IMR-90 (cell line): ENCODE data around the gene PSME3. TPM values are rescaled to one million over a fixed set of nuclear protein-coding genes. Genes with fewer than 3 reads are reported as not detected.

Experiments
- ATAC-seq: fragments of 200-7000 bp; cut with Tn5 transposase; 2 replicates; pipeline ENCODE4 v1.9.1; 2020; ENCODE audit warnings: low read depth, mild to moderate bottlenecking, moderate library complexity
- BruUV-seq: library from RNA; stranded (reverse); fragments of 400-500 nt; replicated peaks from 2 replicates; lab custom pipeline; 2021; lab: Mats Ljungman, UMichigan
- CTCF ChIA-PET: fragments of 300-600 bp; formaldehyde crosslinking; extraction: SDS; loops from one replicate; lab custom pipeline; 2021; ENCODE audit warnings: antibody characterized with exemption; lab: Yijun Ruan, JAX
- POLR2A ChIA-PET: fragments of 300-600 bp; sonication (Branson Sonifier 250); formaldehyde crosslinking; loops from one replicate; lab custom pipeline; 2022; ENCODE audit warnings: antibody characterized with exemption; ENCODE audit not compliant: unreplicated experiment; lab: Charles Lee
- DNase-seq: peaks from one replicate; pipeline ENCODE4 v3.0.0; 2013
- H2AFZ ChIP-seq: replicated peaks from 2 replicates; pipeline ENCODE3; 2013; ENCODE audit warnings: low read length, mild to moderate bottlenecking; ENCODE audit not compliant: poor library complexity
- H2AK5ac ChIP-seq: 2 replicates; pipeline ENCODE4 v1.6.1; 2013; ENCODE audit warnings: low read depth, low read length, inconsistent platforms
- H2AK9ac ChIP-seq: replicated peaks from 2 replicates; pipeline ENCODE3; 2013; ENCODE audit warnings: mild to moderate bottlenecking, low read depth, low read length, moderate library complexity; ENCODE audit not compliant: poor library complexity
- H2BK120ac ChIP-seq: 2 replicates; pipeline ENCODE4 v1.6.1; 2013; ENCODE audit warnings: low read depth, low read length, inconsistent platforms
- H2BK15ac ChIP-seq: 3 replicates; pipeline ENCODE4 v1.6.1; 2013; ENCODE audit warnings: low read depth, low read length, inconsistent platforms
- H2BK20ac ChIP-seq: 2 replicates; pipeline ENCODE4 v1.6.1; 2013; ENCODE audit warnings: low read depth, mild to moderate bottlenecking, inconsistent platforms, low read length, moderate library complexity
- H2BK5ac ChIP-seq: 2 replicates; pipeline ENCODE4 v1.6.1; 2013; ENCODE audit warnings: mild to moderate bottlenecking, low read depth, low read length, inconsistent platforms; ENCODE audit not compliant: poor library complexity, severe bottlenecking
- H3K14ac ChIP-seq: replicated peaks from 2 replicates; pipeline ENCODE4 v1.6.1; 2013; ENCODE audit warnings: low read depth, low read length, inconsistent platforms
- H3K18ac ChIP-seq: 2 replicates; pipeline ENCODE4 v1.6.1; 2013; ENCODE audit warnings: low read depth, low read length, control low read depth
- H3K23ac ChIP-seq: 2 replicates; pipeline ENCODE4 v1.6.1; 2013; ENCODE audit warnings: low read depth, low read length, inconsistent platforms
- H3K27ac ChIP-seq: 2 replicates; pipeline ENCODE4 v1.5.1; 2013; ENCODE audit warnings: mild to moderate bottlenecking, control low read depth, low read length; ENCODE audit not compliant: insufficient read depth
- H3K27me3 ChIP-seq: 2 replicates; pipeline ENCODE4 v1.6.1; 2013; ENCODE audit warnings: low read length; ENCODE audit not compliant: control insufficient read depth, insufficient read depth
- H3K36me3 ChIP-seq: 2 replicates; pipeline ENCODE4 v1.6.1; 2013; ENCODE audit warnings: low read length, mixed read lengths; ENCODE audit not compliant: control insufficient read depth, insufficient read depth
- H3K4ac ChIP-seq: 2 replicates; pipeline ENCODE4 v1.6.1; 2013; ENCODE audit warnings: low read depth, low read length, inconsistent platforms
- H3K4me1 ChIP-seq: 2 replicates; pipeline ENCODE4 v1.6.1; 2013; ENCODE audit warnings: low read length, mixed read lengths; ENCODE audit not compliant: control insufficient read depth, insufficient read depth
- H3K4me2 ChIP-seq: 2 replicates; pipeline ENCODE4 v1.6.1; 2013; ENCODE audit warnings: low read depth, mild to moderate bottlenecking, control low read depth, low read length, moderate library complexity
- H3K4me3 ChIP-seq: 2 replicates; pipeline ENCODE4 v1.5.1; 2013; ENCODE audit warnings: low read depth, mild to moderate bottlenecking, control low read depth, low read length, moderate library complexity; ENCODE audit not compliant: insufficient read depth
- H3K56ac ChIP-seq: 2 replicates; pipeline ENCODE4 v1.6.1; 2013; ENCODE audit warnings: low read length, inconsistent platforms; ENCODE audit not compliant: insufficient read depth; ENCODE audit errors: extremely low read depth
- H3K79me1 ChIP-seq, 2 experiments: 2 replicates each; pipeline ENCODE4 v1.6.1; 2013; ENCODE audit warnings: low read length in 2 of 2, inconsistent platforms in 1 of 2, low read depth in 1 of 2
- H3K9ac ChIP-seq: 2 replicates; pipeline ENCODE4 v1.6.1; 2013; ENCODE audit warnings: low read depth, low read length, control low read depth
- H3K9me1 ChIP-seq: 2 replicates; pipeline ENCODE4 v1.6.1; 2013; ENCODE audit warnings: low read length, inconsistent platforms; ENCODE audit not compliant: insufficient read depth
- H3K9me3 ChIP-seq: 2 replicates; pipeline ENCODE4 v1.6.1; 2013; ENCODE audit warnings: low read length; ENCODE audit not compliant: control insufficient read depth, insufficient read depth
- H4K20me1 ChIP-seq: 2 replicates; pipeline ENCODE4 v1.6.1; 2013; ENCODE audit warnings: low read length, inconsistent platforms; ENCODE audit not compliant: insufficient read depth
- H4K5ac ChIP-seq: 2 replicates; pipeline ENCODE4 v1.6.1; 2013; ENCODE audit warnings: mild to moderate bottlenecking, low read depth, low read length, control low read depth
- H4K8ac ChIP-seq, 2 experiments: 2 replicates each; pipeline ENCODE4 v1.6.1; 2013; ENCODE audit warnings: low read depth in 2 of 2, low read length in 2 of 2, control low read depth in 1 of 2, inconsistent platforms in 1 of 2
- H4K91ac ChIP-seq: 2 replicates; pipeline ENCODE4 v1.6.1; 2013; ENCODE audit warnings: low read depth, low read length, inconsistent platforms; ENCODE audit not compliant: insufficient read depth
- BHLHE40 ChIP-seq: fragments of 150-350 bp; IDR thresholded peaks from 2 replicates; pipeline ENCODE4 v1.6.1; 2016; ENCODE audit warnings: mild to moderate bottlenecking, low read depth, low read length
- CEBPB ChIP-seq: IDR thresholded peaks from 2 replicates; pipeline ENCODE4 v1.6.1; 2012; ENCODE audit warnings: low read depth, low read length, improper control_type of control experiment
- CHD1 ChIP-seq: IDR thresholded peaks from 2 replicates; pipeline ENCODE4 v1.6.1; 2012; ENCODE audit warnings: low read depth, low read length, improper control_type of control experiment
- ELK1 ChIP-seq: fragments of 150-350 bp; IDR thresholded peaks from 2 replicates; pipeline ENCODE4 v1.6.1; 2016; ENCODE audit warnings: low read depth, mild to moderate bottlenecking, low read length, moderate library complexity, borderline replicate concordance
- MAFK ChIP-seq: IDR thresholded peaks from 2 replicates; pipeline ENCODE4 v1.6.1; 2012; ENCODE audit warnings: low read depth, low read length, improper control_type of control experiment
- MAZ ChIP-seq: IDR thresholded peaks from 2 replicates; pipeline ENCODE4 v1.6.1; 2012; ENCODE audit warnings: low read depth, mild to moderate bottlenecking, low read length, improper control_type of control experiment, moderate library complexity, borderline replicate concordance
- RAD21 ChIP-seq: IDR thresholded peaks from 2 replicates; pipeline ENCODE4 v1.6.1; 2012; ENCODE audit warnings: low read length, improper control_type of control experiment
- RFX5 ChIP-seq: IDR thresholded peaks from 2 replicates; pipeline ENCODE4 v1.8.0; 2012; ENCODE audit warnings: low read depth, mild to moderate bottlenecking, low read length, moderate library complexity
- WGBS, 2 experiments: methylation state at CpG; one replicate each; pipeline versions ENCODE4 v1.1.5 to v1.1.7; 2013; ENCODE audit warnings: missing lambda C conversion rate in 2 of 2; ENCODE audit not compliant: insufficient read length in 1 of 2; ENCODE audit errors: extremely low coverage in 2 of 2; 5-methylcytosine and 5-hydroxymethylcytosine counted together
- dilution Hi-C: fragments of 300-500 bp; cut with HindIII; formaldehyde crosslinking; loops from one replicate; pipeline ENCODE4 v1.14.3; 2018; ENCODE audit warnings: low sequenced_read_pairs; ENCODE audit not compliant: unreplicated experiment
- in situ Hi-C: fragments of 300-500 bp; cut with MboI; formaldehyde crosslinking; loops from 3 replicates; pipeline ENCODE4 v1.14.3; 2019; ENCODE audit warnings: low sequenced_read_pairs, inconsistent platforms, mixed read lengths
- intact Hi-C: fragments of 100-400 bp; cut with micrococcal nuclease; formaldehyde crosslinking; loops from 2 replicates; pipeline ENCODE4 v1.10.0; 2022
- polyA plus RNA-seq, 3 experiments: library from polyadenylated mRNA; depleted of rRNA; stranded (reverse); fragments of >200 nt; gene quantifications; 2 replicates each; pipeline ENCODE4 v1.2.3, GENCODE V29; 2012; ENCODE audit warnings: low replicate concordance in 1 of 3
- total RNA-seq: library from RNA; depleted of rRNA; stranded (reverse); fragments of >200 nt; gene quantifications from 2 replicates; pipeline ENCODE4 v1.2.3, GENCODE V29; 2012
- TF ChIP-seq, protein P1 (sequence below): conservative IDR thresholded peaks from 2 replicates; pipeline ENCODE4 v1.5.1; 2012; ENCODE audit warnings: mild to moderate bottlenecking, low read depth, low read length, improper control_type of control experiment

PSME3 gene
- total and polyA plus RNA-seq, 2 of the 4 experiments (the other 2 are of a cell fraction) = 72.4 to 100 TPM

GRCh38 chr17:42865638-42866094 lies 32.5 kb downstream of the PSME3 start:
- no peak overlapping the region for H4K91ac ChIP-seq
- dilution Hi-C loops = no loop called here
- no TSS peak for BruUV-seq
- H3K27ac ChIP-seq = no peak overlapping the region
- H3K4ac ChIP-seq = no peak overlapping the region
- no peak for DNase-seq
- no peak overlapping the region for H2AK5ac ChIP-seq
- no peak for ATAC-seq
- H3K14ac ChIP-seq = no peak overlapping the region
- no peak overlapping the region for H2BK15ac ChIP-seq
- no peaks in the 10 kb centered on the region for H4K20me1 ChIP-seq
- no peak overlapping the region for H2BK5ac ChIP-seq
- no peak overlapping the region for H2AK9ac ChIP-seq
- H4K5ac ChIP-seq = no peak overlapping the region
- CTCF ChIA-PET = interaction anchor here (1.5 kb wide), 1 partner anchor 22 kb away, joined by 6 read pairs; no protein-coding TSS in a partner anchor
- no peak overlapping the region for H2BK20ac ChIP-seq
- no peak overlapping the region for H3K4me3 ChIP-seq
- no peak overlapping the region for H3K4me2 ChIP-seq
- no peak overlapping the region for H2AFZ ChIP-seq
- H3K23ac ChIP-seq = no peak overlapping the region
- 0 out of 2 replicates have a peak, but pooled peaks cover 4% of the 10 kb centered on the region for H3K9me1 ChIP-seq
- intact Hi-C loops = no loop called here
- peaks cover 15% of the 10 kb centered on the region for H3K27me3 ChIP-seq
- H3K36me3 ChIP-seq = no peaks in the 10 kb centered on the region
- POLR2A ChIA-PET = no interaction called here
- peaks cover 2% of the 10 kb centered on the region; the same call in 1 of the 2 replicates for H3K9me3 ChIP-seq
- no peak overlapping the region for H2BK120ac ChIP-seq
- H3K18ac ChIP-seq = no peak overlapping the region
- H3K4me1 ChIP-seq = peaks cover 3% of the 10 kb centered on the region; the same call in 1 of the 2 replicates
- no peak overlapping the region for H4K8ac ChIP-seq
- WGBS, 2 experiments = 100% methylated on average over 3 of the region's 7 CpGs; no CpG with 5 or more reads in 1 of the 2 experiments
- H3K56ac ChIP-seq = no peak overlapping the region
- no peak overlapping the region for H3K9ac ChIP-seq
- TF ChIP-seq MAFK (no peak), CEBPB (no peak), RFX5 (no peak), RAD21 (no peak), BHLHE40 (no peak), CHD1 (no peak), MAZ (no peak), ELK1 (no peak)
- TF ChIP-seq, protein P1, sequence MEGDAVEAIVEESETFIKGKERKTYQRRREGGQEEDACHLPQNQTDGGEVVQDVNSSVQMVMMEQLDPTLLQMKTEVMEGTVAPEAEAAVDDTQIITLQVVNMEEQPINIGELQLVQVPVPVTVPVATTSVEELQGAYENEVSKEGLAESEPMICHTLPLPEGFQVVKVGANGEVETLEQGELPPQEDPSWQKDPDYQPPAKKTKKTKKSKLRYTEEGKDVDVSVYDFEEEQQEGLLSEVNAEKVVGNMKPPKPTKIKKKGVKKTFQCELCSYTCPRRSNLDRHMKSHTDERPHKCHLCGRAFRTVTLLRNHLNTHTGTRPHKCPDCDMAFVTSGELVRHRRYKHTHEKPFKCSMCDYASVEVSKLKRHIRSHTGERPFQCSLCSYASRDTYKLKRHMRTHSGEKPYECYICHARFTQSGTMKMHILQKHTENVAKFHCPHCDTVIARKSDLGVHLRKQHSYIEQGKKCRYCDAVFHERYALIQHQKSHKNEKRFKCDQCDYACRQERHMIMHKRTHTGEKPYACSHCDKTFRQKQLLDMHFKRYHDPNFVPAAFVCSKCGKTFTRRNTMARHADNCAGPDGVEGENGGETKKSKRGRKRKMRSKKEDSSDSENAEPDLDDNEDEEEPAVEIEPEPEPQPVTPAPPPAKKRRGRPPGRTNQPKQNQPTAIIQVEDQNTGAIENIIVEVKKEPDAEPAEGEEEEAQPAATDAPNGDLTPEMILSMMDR = no peak
- in situ Hi-C loops = no loop called here
- H3K79me1 ChIP-seq = no peaks in the 10 kb centered on the region
